GM19395 (cell line): ENCODE measurements around the gene EGFLAM.

Experiments used
- ATAC-seq: cut with Tn5 transposase; IDR thresholded peaks from one replicate; pipeline ENCODE4 v1.9.1; 2021; ENCODE audit warnings: mild to moderate bottlenecking, moderate library complexity; ENCODE audit not compliant: unreplicated experiment

The EGFLAM gene

DNA sequence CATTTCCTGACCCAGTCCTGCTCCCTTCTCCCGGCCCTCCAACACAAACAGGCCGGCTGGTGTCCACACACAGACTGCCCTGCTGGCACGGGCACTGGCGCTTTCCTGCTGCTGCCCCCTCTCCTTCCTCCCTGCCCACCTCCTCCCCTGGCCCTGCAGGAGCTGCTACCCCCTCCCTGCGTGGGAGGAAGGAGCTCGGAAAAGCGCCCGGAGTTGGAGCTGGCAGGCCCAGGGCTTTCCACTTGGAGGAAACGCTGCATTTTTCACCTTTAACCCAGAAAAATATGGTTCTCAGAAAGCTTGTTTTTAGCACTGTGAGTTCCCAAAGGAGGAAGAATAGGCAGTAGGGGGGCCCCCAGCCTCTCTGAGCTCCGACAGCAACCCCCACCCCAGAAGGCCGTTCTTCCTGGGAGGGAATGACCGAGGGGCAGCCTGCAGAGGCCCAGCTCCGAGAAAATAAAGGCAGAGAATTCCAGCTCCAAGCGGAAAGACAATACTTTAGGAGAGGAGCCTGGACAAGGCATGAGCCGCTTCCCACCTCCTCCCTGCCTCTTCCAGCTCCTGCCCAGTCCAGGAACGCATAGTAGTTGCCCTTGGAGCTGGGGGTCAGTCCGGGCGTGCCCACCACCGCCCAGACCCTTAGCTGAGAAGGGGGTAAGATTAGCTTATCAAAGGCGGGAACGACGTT, 209.1 kb downstream of the EGFLAM start:
- ATAC-seq, result no peak

GRCh38 chr5:38468202-38468673, 209.9 kb downstream of the EGFLAM start:
- ATAC-seq, result no peak

GRCh38 chr5:38468978-38469706, 210.8 kb downstream of the EGFLAM start:
- ATAC-seq, result no peak

DNA sequence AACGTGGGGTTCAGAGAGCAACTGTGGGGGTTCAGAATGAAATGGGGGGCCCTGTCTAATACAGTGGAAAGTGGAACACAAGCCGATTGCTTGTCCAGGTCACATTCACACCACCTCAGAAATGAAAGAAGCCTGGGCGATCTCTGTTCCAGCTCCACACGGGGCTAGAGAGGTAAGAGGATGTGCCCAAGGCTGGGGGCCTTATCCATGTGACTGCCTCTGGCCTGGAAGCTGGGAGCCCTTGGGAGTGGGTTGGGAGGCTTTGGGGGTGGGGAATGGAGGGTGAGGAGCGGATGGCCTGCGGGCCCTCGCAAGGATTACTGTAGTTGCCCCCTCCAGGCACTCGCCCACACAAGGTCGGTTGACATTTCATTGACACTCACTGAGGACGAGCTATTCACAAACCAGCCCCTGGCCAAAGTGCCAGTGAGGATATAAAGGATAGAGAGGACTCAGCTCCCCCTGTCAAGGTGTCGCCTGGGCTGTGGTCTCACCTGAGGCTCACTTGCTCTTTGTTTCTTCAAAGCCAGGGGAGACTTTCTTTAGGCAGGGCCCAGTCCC, 211.4 kb downstream of the EGFLAM start:
- ATAC-seq, result no peak

DNA sequence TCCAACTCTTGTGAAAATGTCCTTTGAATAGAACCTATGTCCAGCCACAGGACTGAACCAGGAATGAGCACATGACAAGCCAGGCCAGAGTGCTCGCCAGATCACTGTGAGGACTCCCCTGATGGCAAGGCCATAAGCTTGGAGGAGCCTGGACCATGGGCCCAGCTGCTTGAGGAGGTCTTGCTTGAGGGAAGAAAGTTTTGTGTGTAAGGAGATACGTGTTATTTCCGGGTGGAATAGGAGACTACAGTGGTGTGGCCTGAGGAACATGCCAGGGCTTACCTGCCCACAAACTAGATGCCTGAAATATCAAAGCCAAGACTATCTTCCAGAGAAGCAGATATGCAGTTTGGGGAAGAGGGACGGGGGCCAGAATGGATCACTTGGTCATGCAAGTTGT, 213.3 kb downstream of the EGFLAM start:
- no peak for ATAC-seq

DNA sequence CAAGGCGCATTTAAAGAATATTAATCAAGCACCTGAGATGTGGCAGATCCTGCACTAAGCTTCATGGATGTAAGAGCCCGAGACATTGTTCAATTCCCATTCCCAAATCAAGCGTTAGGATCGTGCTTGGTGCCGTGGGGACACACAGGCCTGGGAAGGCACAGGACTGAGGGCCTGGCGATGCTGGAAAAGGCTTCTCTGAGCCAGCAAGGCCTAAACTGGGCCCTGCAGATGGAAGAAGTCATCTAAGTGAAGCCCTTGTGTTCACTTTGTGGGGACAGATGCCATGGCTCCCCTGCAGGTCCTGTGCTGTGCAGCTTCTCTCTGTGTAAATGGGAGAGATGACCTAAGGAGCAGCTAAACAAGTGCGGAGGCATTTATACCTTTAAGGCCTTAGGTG, 214.2 kb downstream of the EGFLAM start:
- no peak for ATAC-seq

GRCh38 chr5:38473008-38473407, 214.6 kb downstream of the EGFLAM start:
- no peak for ATAC-seq

DNA sequence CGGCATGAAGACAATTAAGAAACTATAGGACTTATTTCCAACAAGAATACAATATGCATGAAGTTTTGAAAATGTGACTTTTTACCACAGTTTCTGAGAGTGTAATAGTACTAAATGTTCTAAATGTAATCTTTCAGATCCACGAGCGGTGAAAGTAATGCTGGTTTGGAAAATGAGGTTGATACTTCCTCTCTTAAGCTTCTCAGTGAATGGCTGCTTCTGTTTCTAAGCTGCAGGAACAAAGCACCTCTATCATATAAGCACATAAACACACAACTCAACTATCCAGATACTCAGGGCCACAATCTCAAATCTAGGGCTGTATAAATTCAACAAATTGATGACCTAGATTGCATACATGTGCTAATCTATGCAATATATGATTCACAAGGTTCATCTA, 219.8 kb downstream of the EGFLAM start:
- ATAC-seq, result no peak

DNA sequence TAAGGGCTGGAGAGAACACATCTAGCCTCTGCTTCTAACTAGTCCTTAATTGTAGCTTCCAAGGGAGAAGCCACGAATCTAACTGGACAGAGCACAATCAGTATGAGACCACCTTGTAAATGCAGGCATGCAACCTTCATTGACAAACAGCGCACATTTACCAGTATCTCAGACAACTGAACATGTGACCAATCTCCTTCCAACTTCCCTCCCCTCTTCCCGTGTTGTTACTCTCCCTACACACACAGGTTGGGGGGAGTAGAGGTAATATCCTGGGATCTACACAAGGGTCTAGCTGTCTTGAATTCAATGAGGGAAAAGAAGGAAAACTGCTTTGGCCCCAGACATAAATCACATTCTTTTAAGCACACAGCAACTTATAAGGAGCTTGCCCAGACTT, 220.5 kb downstream of the EGFLAM start:
- no peak for ATAC-seq

- no peak for ATAC-seq
Measured at GRCh38 chr5:38479315-38479904, 221.1 kb downstream of the EGFLAM start.

GRCh38 chr5:38483805-38484398, 225.5 kb downstream of the EGFLAM start:
- no peak for ATAC-seq

- ATAC-seq, result no peak
Measured at GRCh38 chr5:38494175-38494574, 235.8 kb downstream of the EGFLAM start.

DNA sequence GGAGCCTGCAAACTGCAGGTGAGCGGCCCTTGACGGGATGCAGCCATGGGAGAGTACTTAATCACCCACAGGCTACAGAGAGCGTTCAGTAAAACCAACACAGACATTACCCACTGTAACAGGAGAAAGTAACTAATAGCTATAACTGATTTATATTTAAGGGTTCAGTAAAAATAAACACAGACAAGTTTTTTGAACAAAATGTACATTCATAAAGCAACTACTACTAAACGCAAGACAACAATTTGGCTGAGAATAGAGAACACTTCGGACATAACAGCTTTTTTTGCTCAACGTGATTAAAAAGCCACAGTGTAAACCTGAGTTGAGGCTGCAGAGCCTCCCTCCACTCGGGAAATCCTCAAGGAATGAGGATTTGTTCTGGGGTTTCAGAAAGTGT, 236.4 kb downstream of the EGFLAM start:
- no peak for ATAC-seq

GRCh38 chr5:38497946-38498345, 239.6 kb downstream of the EGFLAM start:
- ATAC-seq, result no peak

DNA sequence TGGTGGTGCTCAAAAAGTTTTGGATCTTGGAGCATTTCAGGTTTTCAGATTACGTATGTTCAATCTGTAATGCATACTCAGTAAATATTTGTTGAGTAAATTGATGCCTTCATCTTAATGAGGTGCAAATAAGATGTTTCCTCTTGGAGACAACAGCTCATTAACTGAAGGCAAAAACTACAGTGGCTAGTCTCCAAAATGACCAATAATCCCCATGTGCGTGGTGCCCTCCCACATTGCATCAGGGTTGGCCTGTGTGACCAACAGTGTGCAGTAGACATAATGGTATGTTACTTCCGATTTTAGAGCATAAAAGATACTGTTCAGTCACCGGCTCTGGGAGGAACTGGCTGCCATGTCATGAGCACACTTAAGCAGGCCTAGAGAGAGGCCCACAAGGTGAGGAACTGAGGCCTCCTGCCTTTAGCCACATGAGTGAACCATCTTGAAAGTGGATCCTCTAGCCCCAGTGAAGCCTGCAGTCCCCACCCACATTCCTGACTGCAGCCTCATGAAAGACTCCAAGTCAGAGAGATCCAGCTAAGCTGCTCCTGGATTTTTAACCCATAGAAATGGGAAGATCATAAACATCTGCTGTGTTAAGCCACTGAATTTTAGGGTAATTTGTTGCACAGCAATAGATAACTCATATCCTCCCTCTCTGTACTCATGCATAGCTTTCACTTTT, 242.4 kb downstream of the EGFLAM start:
- no peak for ATAC-seq

- ATAC-seq, result no peak
Measured at GRCh38 chr5:38506302-38506701, 247.9 kb downstream of the EGFLAM start.

DNA sequence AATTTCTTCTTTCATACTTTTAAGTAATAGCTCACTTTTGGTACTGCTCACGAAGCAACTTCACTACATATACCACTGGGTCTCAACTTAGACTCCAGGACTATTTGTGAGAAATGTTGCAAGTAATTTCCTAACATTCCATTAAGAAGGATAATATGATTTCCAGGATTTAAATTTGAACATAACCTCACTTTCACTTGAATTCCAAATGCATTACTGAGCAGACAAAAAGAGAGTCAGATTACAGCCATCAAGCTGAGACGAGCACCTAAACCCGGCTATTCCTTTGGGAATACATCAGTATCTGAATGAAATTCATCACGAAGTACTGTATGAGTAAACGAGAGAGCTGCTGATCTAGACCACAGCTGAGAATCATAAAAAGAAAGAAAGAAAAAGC, 250.8 kb downstream of the EGFLAM start:
- ATAC-seq, result no peak
